GM18508 (cell line): ENCODE results near the gene HPS5.
A peak's percentile ranks its signal among the peaks of the same experiment; 100 is the strongest.

Source experiments
- ATAC-seq: cut with Tn5 transposase; IDR thresholded peaks from one replicate; pipeline ENCODE4 v1.9.1; 2021; ENCODE audit warnings: moderate number of reproducible peaks; ENCODE audit not compliant: insufficient read depth, unreplicated experiment

Gene HPS5

GRCh38 chr11:18246379-18247190 lies 75.4 kb downstream of the HPS5 start:
- peak; percentile 66 for ATAC-seq

GRCh38 chr11:18245396-18245795 lies 76.5 kb downstream of the HPS5 start:
- ATAC-seq: no peak

GRCh38 chr11:18243783-18244362 lies 78.1 kb downstream of the HPS5 start:
- ATAC-seq: no peak

GRCh38 chr11:18239655-18240054 lies 82.3 kb downstream of the HPS5 start:
- no peak for ATAC-seq

DNA sequence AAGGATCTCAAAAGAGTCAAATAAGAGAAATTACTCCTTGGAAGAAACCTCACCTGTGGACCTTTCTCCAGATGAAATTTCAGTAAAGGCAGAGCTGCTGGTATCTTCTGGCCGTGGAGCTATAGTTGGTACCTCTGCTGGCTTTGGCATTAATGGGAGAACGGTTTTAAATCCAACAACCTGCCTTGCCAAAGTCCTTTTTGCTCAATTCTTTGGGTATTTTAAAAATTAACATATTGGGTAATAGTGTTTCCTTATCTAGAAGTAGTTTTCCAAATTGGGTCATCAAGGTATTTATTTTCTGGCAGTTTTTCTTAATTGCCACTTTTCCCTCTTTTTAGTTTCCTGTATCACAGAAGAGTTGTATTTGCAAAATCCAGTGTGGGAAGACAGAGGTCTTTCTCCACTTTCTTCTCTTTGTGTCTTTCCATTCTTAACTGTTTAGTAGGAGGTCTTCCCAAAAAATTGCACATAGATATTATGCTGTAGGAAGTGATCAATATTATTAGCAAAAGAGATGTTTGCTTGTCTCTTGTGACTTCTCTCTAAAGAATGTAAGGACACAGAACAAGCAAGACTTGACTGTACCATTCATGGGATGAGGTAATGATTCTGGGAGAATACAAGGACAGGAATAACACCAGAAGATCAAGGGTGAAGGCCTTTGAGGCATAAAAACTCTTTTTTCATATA lies 85.1 kb downstream of the HPS5 start, which contains the start of gene SAA4:
TSS of gene SAA4 (minus strand) at position 139 of the 693 bp plus-strand sequence. CDS start 876 bp downstream, outside the sequence.
- no peak for ATAC-seq

GRCh38 chr11:18235394-18236334 lies 86.3 kb downstream of the HPS5 start:
- ATAC-seq: no peak

- ATAC-seq: no peak
Measured at GRCh38 chr11:18233912-18234311, 88.0 kb downstream of the HPS5 start.

GRCh38 chr11:18230859-18231258 lies 91.1 kb downstream of the HPS5 start:
- ATAC-seq: no peak

DNA sequence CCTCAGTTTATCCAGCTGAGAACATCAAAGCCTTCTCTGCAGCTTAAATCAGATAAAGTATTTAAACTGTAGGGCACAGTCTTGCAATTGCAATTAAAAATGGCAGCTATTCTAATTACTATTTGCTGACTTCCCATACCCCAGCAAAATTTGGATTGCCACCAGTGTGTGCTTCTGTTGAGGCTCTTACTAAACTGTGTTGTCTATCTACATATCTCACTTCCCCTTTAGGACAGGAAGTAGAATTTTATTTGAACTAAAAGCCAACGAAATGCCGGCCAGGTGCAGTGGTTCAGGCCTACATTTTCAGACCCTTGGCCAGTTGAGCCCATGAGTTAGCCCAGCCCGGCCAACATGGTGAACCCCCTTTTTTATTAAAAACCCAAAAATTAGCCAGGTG lies 92.4 kb downstream of the HPS5 start:
- peak; percentile 84 for ATAC-seq
